Fibroblast of skin of left biceps (primary cell): ENCODE results near the gene SDHA.
"Not testable (repeated sequence)": the region's sequence is repeated elsewhere in the genome, so short reads cannot be mapped to it uniquely, and the experiment has no call there.

Source experiments
- DNase-seq, 2 experiments: peaks; one replicate each; pipeline ENCODE4 v3.0.0-alpha.2; 2013; ENCODE audit warnings: low read depth in 2 of 2

Gene SDHA

GRCh38 chr5:198516-199196, 19.5 kb upstream of the SDHA start:
- DNase-seq = no peak

DNA sequence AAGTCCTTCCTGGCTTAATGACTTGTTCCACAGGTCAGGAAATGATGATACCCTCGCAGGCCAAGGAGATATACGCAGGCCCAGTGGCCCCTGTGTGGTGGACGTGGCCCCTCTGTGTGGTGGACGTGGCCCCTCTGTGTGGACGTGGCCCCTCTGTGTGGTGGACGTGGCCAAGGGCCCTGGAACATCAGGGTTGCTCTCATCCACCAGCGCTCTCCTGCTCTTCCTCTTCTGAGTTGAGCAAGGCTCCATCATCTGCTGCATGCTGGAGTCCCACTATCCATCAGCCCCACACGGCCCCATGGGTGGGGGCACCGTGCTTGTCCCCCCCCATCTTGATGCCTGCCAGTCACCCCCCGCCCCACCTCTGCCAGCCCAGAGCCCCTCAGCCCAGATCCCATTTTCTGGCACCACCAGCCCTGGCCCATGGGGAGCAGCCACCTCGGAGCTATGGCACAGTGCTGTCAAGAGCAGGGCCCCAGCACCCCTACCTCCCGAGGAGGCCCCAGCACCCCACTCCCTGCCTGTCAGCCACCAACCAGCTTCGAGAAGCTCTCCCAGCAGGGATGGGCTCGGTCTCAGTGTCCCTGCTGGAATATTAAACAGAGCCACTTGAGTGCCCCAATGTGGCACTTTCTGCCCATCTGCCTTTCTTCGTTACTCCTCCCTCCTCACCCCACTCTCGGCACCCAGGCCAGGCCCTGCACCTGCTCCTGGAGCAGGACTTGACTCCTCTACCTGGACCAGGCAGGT, 18.7 kb upstream of the SDHA start:
- DNase-seq = no peak

DNA sequence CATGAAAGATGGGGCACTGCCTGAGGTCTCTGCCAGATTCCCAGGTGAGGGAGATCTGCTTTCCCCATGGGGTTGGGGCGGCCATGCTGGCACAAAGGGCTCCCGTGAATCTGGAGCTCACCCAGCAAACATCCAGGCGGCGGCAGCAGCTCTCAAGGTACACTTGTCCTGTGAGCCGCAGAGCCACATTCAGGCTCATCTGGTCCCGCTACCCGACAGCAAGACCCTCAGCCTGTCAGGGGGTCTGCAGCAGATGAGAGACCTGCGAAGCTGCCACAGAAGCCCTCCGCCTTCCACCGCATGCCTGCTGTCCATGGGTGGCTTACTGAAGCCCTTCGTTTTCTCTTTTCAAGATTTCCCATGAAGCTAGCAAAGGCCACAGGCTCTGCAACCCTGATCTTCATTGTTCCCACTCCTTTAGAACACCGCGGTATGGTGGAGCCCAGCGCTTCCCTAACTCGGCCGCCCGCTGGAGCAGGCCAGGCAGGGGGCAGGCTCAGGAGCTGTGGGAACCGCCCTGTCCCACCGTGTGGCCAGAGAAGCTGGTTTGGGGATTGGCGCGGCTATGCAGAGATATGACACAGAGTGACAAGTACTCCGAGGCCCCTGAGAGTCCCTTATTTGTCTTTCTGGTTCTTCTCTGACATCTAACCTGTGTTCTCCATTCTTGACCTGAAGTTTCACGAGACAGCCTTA, 18.0 kb upstream of the SDHA start:
- DNase-seq = no peak

GRCh38 chr5:200985-201384, 17.1 kb upstream of the SDHA start:
- no peak for DNase-seq

DNA sequence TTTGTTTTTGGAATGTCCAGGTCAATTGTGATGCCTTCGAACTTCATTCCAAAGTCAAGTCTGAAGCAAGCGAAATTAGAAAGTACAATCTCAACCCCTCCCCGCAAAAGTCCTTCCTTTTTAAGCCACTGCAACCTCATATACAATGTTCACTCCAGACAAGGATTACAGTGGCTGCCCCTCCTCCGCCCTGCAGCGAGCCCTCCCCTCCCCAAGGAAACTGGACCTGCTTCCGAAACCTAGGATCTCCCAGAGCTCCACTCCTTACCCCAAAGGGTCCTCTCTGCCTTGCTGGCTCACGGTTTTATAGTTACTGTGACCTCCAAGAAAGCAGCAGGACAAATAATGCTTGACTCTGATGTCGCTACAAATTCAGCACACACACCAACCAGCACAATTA, 16.4 kb upstream of the SDHA start:
- DNase-seq = no peak

DNA sequence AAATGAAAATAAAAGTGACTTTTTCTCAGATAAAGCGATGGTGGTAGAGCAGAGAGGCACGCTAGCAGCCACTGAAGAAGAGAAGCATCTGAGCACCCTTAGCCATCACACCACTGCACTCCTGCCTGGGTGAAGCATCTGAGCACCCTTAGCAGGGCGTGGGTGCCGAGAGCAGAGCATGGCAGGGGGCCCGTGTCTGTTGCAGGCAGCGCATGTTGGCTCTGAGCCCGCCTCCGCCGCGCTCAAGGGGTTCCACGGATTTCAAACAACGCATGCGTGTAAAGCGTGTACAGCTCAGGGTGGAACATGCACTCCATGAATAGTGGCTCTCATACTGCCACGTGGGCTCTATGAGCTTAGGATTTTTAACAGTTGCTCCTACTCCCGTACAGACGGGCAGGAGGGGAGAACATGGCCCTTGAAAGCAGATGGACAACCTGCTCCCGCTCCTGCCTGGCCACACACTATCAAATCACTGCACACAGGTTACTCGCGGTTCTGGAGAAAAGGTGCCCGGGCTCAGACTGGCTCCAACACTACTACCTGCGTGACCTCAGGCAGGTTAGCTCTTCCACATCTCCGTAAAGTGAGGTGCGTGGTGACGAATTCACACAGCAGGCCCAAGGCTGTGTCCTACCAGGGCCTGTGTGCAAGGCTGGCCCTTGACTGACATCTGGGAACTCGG, 14.7 kb upstream of the SDHA start:
- no peak for DNase-seq

DNA sequence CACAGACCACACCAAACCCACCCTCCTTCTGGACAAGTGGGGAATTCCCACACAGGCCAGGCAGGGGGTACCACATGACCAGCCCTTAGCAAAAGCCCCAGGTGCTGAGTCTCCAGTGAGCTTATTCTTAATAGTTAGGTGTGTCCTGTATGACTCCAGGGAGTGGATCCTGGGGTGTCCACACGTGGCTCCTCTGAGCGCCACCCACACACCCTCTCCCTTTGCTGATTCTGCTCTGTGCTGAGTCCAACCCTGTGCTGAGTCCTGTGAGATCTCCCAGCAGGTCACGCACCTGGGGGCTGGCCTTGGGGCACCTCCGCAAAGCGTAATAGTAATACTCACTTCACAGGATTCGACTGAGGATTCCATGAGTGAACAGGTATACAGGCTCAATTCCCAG, 14.1 kb upstream of the SDHA start:
- no peak for DNase-seq

GRCh38 chr5:204462-204861, 13.7 kb upstream of the SDHA start:
- DNase-seq = no peak

DNA sequence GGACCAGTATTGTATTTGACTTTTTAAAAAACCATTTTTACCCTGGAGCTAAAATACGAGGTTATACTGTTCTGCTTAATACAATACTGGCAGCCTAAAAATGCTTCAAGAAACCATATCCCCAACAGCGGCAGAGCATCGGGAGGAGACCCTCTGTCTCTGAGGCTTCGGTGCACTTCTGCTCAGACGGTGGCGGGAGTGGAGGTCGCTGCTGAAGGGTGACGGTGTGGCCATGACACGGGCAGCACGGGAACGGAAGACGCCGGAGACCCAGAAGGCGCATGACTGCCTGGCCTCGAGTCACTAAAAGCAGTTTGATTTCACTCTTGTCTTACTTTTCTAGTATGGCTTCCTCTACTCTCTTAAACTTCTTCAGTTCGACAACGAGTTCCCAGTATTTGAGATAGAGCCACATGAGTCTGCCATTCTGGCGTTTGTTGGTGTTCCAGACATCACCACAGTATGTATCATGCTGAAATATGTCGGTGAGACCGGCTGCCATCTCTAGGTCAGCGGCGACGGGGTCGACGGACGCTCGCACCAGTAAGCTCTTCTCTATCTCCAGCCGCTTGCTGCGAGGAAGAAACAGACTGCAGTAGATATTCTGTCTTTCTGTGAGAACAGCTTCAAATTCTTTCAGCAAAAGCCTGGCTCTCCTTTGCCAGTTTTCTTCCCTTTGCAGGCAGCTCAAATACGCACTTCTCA, 13.0 kb upstream of the SDHA start:
- DNase-seq = no peak

GRCh38 chr5:206406-206805, 11.7 kb upstream of the SDHA start:
- no peak for DNase-seq

DNA sequence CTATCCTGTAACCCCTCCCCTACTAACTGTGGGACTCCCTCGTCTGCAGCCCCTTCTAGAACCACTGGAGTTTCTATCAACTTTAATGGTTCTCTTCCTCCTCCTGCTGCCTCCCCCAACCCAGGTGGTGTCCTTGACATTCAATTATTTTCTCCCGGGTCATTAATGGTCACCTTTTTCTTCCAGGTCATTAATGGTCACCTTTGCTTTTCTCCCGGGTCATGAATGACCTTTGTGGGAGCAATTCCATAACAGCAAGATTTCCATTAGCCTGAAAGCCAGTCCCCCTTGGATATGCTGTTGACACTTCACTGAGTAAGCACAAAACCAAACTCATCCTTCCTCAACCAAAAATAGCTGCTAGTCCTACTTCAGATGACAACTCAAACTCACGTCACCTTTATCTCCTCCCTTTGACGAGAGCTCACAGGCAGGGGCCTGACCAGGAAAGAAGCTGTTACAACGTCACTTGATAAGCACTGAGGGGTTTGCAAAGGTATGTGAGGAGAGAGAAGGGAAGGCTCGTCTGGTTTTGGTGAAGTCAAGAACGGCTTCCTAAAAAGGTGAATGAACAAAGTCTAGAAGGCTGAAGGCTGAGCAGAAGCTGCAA, 11.1 kb upstream of the SDHA start:
- no peak for DNase-seq

DNA sequence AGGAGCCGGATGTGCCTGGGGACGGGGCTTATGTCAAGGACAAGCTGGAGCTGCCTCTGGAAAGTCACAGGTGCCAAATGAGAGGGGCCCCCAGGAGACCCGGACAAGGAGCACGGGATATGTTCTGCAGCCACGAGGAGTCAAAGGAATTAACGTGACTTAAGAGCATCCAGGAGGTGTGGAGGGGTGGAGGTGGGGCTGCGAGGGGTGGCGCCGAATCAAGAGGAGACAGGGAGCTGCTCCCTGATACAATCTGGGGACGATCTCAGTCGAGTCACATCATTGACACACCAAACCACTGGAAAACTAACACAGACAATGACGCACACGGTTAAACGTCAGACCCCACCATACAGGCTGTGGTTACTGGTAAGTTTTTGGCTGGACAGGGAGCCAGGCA, 10.5 kb upstream of the SDHA start:
- DNase-seq = no peak

DNA sequence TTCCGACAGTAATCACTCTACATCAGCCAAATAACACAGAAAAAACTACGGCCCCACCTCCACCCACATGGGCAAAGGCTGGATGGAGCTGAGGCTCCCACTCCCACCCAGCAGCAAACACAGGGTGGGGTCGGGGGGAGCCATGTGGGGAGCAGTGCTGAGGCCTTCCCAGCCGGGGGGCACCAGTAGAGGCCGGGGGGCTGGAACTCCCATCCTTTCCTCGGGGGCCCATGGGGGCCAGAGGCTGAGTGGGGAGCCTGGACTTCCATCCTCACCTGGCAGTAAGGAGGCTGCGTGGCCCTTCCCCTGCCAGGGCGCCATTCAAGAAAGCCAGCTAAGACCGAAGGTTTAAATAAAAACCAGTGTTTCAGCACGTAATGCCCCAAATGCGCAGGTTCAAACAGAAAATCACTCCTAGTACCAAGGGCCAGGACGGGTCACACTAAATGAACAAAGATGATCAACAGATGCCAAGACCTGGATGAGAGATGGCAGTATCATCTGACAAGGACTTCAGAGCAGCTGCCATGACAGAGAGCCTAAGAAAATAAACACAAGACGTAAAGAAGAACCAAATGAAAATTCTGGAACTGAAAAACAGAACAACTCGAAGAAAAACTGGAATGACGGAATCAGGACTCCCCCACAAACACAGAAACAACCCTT, 9.5 kb upstream of the SDHA start:
- DNase-seq = no peak

- no peak for DNase-seq
Measured at GRCh38 chr5:213803-214395, 4.2 kb upstream of the SDHA start.

DNA sequence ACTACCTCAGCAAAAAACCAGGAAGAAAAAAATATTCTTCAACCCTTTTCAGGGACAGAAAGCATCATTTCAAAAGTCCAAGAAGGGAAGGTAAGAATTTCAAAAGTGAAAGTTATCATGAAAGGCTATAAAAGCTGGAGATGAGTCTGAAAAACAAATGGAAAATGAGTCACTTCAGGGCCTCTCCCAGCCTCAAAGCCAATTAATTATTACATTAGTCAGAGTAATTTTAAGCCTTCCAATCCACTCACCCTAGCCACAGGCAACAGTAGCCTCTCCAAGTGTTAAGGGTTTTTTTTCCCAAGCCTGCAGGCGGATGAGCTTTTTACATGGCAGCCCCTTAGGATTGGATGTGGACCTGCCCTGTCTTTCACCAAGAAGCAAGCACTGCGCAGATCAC, 2.9 kb upstream of the SDHA start:
- DNase-seq = not testable (repeated sequence)

GRCh38 chr5:216076-216475, 2.0 kb upstream of the SDHA start:
- DNase-seq = not testable (repeated sequence)

GRCh38 chr5:218457-219291, 554 bp downstream of the SDHA start:
- no peak for DNase-seq

GRCh38 chr5:219460-219863, 1.3 kb downstream of the SDHA start:
- no peak for DNase-seq

- no peak for DNase-seq
Measured at GRCh38 chr5:219991-220390, 1.9 kb downstream of the SDHA start.
